Liver (tissue), 3 donors: Measurements from ENCODE around the gene PRRT1B.

Experiments used
- ATF3 ChIP-seq: IDR thresholded peaks from 2 replicates; pipeline ENCODE4 v1.6.1; 2016; ENCODE audit warnings: antibody characterized with exemption
- CTCF ChIP-seq: fragments of 150-350 bp; IDR thresholded peaks from 2 replicates; pipeline ENCODE4 v1.5.1; 2017; ENCODE audit warnings: improper control_type of control experiment, low read depth, low read length; ENCODE audit not compliant: missing input control
- EGR1 ChIP-seq, 2 donors: IDR thresholded peaks; 2 replicates each; pipeline ENCODE4 v1.6.1; 2016 to 2018; ENCODE audit warnings: antibody characterized with exemption in 2 of 2, low read depth in 2 of 2
- GABPA ChIP-seq, 2 donors: IDR thresholded peaks in 1 of 2; conservative IDR thresholded peaks in 1 of 2; 2 replicates each; pipeline ENCODE4 v1.6.1; 2016; ENCODE audit warnings: antibody characterized with exemption in 2 of 2, mild to moderate bottlenecking in 1 of 2, moderate library complexity in 1 of 2
- HNF4G ChIP-seq: IDR thresholded peaks from 2 replicates; pipeline ENCODE4 v1.6.1; 2016; ENCODE audit warnings: antibody characterized with exemption
- JUND ChIP-seq, 2 donors: IDR thresholded peaks; 2 replicates each; pipeline ENCODE4 v1.6.1; 2016; ENCODE audit warnings: antibody characterized with exemption in 2 of 2
- RAD21 ChIP-seq, 2 donors: IDR thresholded peaks; 2 replicates each; pipeline ENCODE4 v1.6.1; 2016; ENCODE audit warnings: antibody characterized with exemption in 2 of 2, mild to moderate bottlenecking in 2 of 2
- RXRA ChIP-seq, 2 donors: IDR thresholded peaks; 2 replicates each; pipeline ENCODE4 v1.6.1; 2017 to 2018; ENCODE audit warnings: antibody characterized with exemption in 2 of 2, mild to moderate bottlenecking in 1 of 2
- TAF1 ChIP-seq: conservative IDR thresholded peaks from 2 replicates; pipeline ENCODE4 v1.6.1; 2016; ENCODE audit warnings: antibody characterized with exemption, mild to moderate bottlenecking
- YY1 ChIP-seq: IDR thresholded peaks from 2 replicates; pipeline ENCODE4 v1.6.1; 2016; ENCODE audit warnings: antibody characterized with exemption, mild to moderate bottlenecking
- TF ChIP-seq, protein P1 (sequence below): IDR thresholded peaks from 2 replicates; pipeline ENCODE4 v1.6.1; 2016; ENCODE audit warnings: antibody characterized with exemption
- TF ChIP-seq, protein P2 (sequence below): IDR thresholded peaks from 2 replicates; pipeline ENCODE4 v1.6.1; 2016; ENCODE audit warnings: antibody characterized with exemption
- TF ChIP-seq, protein P3 (sequence below): IDR thresholded peaks from 2 replicates; pipeline ENCODE4 v1.6.1; 2016; ENCODE audit warnings: antibody characterized with exemption, mild to moderate bottlenecking
- donor health status: healthy.
- donor health status: healthy.

DNA sequence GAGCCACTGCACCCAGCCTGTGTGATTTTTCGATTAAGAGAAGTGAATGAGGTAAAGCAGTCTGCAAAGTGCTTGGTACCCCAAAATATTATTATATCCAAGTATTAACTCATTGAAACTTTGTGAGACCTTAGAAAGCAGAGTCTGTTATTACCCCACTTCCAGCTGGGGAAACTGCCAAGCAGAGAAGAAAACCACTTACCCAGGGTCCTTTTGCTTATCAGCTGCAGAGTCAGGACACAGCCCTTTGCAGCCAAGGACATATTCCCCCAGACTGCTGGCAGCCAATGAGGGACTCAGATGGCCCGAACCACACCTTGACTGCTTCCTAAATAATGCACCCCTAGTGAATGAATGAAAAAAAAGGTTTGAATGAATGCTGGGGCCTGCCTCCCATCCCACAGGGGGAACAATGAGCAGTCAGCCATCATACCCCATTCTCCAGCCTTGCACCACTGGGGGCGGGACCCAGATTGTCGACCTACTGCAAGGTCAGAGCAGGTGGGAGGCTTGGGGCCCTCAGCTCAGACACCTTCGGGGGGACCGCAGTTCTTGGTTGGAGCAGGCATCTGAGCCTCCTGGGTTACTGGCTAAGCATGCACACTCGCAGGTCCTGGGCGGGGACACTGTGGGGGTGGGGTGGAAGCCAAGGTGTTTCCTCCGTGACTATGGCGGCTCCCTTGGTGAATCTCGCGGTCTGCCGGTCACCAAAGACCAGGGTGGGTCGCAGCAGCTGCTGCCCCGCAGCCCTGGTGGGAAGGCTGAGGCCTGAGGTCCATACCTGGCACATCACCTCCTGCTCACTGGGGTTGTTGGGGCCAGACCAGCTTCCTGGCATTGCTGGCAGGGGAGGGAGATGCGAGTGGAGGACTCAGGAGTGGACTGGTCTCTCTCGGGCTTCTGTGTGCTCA, 29.7 kb downstream of the PRRT1B start:
- TF ChIP-seq EGR1 (IDR thresholded peaks at IDR 0.05; ENCODE audit: low read depth in 2 of 2) (no peak), CTCF (no peak), GABPA (IDR thresholded peaks at IDR 0.05 in 1 of 2, conservative IDR thresholded peaks at IDR 0.05 in 1 of 2) (no peak), RXRA (IDR thresholded peaks at IDR 0.05) (no peak), RAD21 (IDR thresholded peaks at IDR 0.05) (no peak), TAF1 (no peak), ATF3 (no peak), JUND (IDR thresholded peaks at IDR 0.05) (no peak), YY1 (no peak), HNF4G (no peak)
- TF ChIP-seq, protein P1, sequence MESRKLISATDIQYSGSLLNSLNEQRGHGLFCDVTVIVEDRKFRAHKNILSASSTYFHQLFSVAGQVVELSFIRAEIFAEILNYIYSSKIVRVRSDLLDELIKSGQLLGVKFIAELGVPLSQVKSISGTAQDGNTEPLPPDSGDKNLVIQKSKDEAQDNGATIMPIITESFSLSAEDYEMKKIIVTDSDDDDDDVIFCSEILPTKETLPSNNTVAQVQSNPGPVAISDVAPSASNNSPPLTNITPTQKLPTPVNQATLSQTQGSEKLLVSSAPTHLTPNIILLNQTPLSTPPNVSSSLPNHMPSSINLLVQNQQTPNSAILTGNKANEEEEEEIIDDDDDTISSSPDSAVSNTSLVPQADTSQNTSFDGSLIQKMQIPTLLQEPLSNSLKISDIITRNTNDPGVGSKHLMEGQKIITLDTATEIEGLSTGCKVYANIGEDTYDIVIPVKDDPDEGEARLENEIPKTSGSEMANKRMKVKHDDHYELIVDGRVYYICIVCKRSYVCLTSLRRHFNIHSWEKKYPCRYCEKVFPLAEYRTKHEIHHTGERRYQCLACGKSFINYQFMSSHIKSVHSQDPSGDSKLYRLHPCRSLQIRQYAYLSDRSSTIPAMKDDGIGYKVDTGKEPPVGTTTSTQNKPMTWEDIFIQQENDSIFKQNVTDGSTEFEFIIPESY, result no peak
- TF ChIP-seq, protein P2, sequence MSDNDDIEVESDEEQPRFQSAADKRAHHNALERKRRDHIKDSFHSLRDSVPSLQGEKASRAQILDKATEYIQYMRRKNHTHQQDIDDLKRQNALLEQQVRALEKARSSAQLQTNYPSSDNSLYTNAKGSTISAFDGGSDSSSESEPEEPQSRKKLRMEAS, result no peak
- TF ChIP-seq, protein P3, sequence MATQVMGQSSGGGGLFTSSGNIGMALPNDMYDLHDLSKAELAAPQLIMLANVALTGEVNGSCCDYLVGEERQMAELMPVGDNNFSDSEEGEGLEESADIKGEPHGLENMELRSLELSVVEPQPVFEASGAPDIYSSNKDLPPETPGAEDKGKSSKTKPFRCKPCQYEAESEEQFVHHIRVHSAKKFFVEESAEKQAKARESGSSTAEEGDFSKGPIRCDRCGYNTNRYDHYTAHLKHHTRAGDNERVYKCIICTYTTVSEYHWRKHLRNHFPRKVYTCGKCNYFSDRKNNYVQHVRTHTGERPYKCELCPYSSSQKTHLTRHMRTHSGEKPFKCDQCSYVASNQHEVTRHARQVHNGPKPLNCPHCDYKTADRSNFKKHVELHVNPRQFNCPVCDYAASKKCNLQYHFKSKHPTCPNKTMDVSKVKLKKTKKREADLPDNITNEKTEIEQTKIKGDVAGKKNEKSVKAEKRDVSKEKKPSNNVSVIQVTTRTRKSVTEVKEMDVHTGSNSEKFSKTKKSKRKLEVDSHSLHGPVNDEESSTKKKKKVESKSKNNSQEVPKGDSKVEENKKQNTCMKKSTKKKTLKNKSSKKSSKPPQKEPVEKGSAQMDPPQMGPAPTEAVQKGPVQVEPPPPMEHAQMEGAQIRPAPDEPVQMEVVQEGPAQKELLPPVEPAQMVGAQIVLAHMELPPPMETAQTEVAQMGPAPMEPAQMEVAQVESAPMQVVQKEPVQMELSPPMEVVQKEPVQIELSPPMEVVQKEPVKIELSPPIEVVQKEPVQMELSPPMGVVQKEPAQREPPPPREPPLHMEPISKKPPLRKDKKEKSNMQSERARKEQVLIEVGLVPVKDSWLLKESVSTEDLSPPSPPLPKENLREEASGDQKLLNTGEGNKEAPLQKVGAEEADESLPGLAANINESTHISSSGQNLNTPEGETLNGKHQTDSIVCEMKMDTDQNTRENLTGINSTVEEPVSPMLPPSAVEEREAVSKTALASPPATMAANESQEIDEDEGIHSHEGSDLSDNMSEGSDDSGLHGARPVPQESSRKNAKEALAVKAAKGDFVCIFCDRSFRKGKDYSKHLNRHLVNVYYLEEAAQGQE, result no peak
